Measurements from ENCODE around the gene SEM1. TPM values are rescaled to one million over a fixed set of nuclear protein-coding genes. Genes with fewer than 3 reads are reported as not detected.
"Not testable (repeated sequence)": the region's sequence is repeated elsewhere in the genome, so short reads cannot be mapped to it uniquely, and the experiment has no call there.

Gene SEM1
- total RNA-seq, 1 experiment from 2014 or later: 263 TPM

DNA sequence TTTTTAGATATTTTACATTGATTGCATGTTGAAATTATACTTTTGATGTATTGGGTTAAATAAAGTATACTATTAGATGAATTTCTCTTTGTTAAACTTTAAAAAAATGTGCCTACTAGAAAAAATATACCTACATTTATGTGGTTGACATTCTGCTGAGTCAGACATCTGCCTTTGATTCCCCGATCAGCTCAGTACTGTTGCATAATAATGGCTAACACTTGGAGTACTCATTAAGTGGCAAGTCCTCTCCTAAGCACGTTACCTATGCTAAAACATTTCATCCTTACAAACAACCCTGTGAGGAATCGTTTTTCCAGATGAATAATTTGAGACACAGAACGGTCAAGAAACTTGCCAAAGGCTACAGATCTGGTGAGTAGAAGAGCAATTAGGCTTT, 14.0 kb upstream of the SEM1 start:
- ChIA-PET POLR2A (ENCODE audit: unreplicated experiment) (no interaction called here), CTCF (no interaction called here)
- H3K4me1 ChIP-seq (ENCODE audit: insufficient read depth, low read length): peaks cover 7% of the 10 kb centered on the region; the same call in 1 of the 2 replicates
- H3F3A ChIP-seq (ENCODE audit: low read length, unreplicated experiment): no peaks in the 10 kb centered on the region
- no peak overlapping the region for H3K4me3 ChIP-seq (ENCODE audit: low read length)
- H3K9me2 ChIP-seq (replicated peaks; ENCODE audit: low read length): no peaks in the 10 kb centered on the region
- no peak overlapping the region for H2AFZ ChIP-seq (ENCODE audit: low read length)
- BruUV-seq (replicated peaks): no TSS peak
- no peaks in the 10 kb centered on the region for H3K36me3 ChIP-seq (ENCODE audit: low read depth, low read length)
- TF ChIP-seq EZH2 (IDR thresholded peaks at IDR 0.05; ENCODE audit: low read length, unreplicated experiment): no peak
- TF ChIP-seq, protein P1, sequence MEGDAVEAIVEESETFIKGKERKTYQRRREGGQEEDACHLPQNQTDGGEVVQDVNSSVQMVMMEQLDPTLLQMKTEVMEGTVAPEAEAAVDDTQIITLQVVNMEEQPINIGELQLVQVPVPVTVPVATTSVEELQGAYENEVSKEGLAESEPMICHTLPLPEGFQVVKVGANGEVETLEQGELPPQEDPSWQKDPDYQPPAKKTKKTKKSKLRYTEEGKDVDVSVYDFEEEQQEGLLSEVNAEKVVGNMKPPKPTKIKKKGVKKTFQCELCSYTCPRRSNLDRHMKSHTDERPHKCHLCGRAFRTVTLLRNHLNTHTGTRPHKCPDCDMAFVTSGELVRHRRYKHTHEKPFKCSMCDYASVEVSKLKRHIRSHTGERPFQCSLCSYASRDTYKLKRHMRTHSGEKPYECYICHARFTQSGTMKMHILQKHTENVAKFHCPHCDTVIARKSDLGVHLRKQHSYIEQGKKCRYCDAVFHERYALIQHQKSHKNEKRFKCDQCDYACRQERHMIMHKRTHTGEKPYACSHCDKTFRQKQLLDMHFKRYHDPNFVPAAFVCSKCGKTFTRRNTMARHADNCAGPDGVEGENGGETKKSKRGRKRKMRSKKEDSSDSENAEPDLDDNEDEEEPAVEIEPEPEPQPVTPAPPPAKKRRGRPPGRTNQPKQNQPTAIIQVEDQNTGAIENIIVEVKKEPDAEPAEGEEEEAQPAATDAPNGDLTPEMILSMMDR (conservative IDR thresholded peaks at IDR 0.05; ENCODE audit: low read depth, low read length): no peak
- TF ChIP-seq EZH2phosphoT487 (IDR thresholded peaks at IDR 0.05; ENCODE audit: borderline replicate concordance, low read length): no peak
- no peak overlapping the region for H3K9ac ChIP-seq (ENCODE audit: low read length)
- H3K27ac ChIP-seq (ENCODE audit: low read length): no peak overlapping the region
- no peaks in the 10 kb centered on the region for H3K27me3 ChIP-seq (ENCODE audit: low read length)
- no peaks in the 10 kb centered on the region for H3K79me2 ChIP-seq (ENCODE audit: low read length)
- H4K20me1 ChIP-seq (ENCODE audit: low read length): no peaks in the 10 kb centered on the region
- H3K4me2 ChIP-seq (ENCODE audit: low read length): no peak overlapping the region
- H3K9me3 ChIP-seq (ENCODE audit: low read length): no peaks in the 10 kb centered on the region
- ATAC-seq: no peak
- intact Hi-C loops (cut with micrococcal nuclease): no loop called here
- no peak for DNase-seq

GRCh38 chr7:96722928-96723327, 13.3 kb upstream of the SEM1 start:
- ATAC-seq; H3K4me1 ChIP-seq (ENCODE audit: insufficient read depth, low read length); H2AFZ ChIP-seq (ENCODE audit: low read length); H3K27me3 ChIP-seq (ENCODE audit: low read length); POLR2A ChIA-PET (ENCODE audit: unreplicated experiment); CTCF ChIA-PET; DNase-seq; H3K27ac ChIP-seq (ENCODE audit: low read length); H3K79me2 ChIP-seq (ENCODE audit: low read length); H4K20me1 ChIP-seq (ENCODE audit: low read length); H3K4me2 ChIP-seq (ENCODE audit: low read length); H3K9me2 ChIP-seq (replicated peaks; ENCODE audit: low read length); H3K36me3 ChIP-seq (ENCODE audit: low read depth, low read length); intact Hi-C loops (cut with micrococcal nuclease); H3K9me3 ChIP-seq (ENCODE audit: low read length); BruUV-seq (replicated peaks); H3F3A ChIP-seq (ENCODE audit: low read length, unreplicated experiment); H3K9ac ChIP-seq (ENCODE audit: low read length); H3K4me3 ChIP-seq (ENCODE audit: low read length): not testable (repeated sequence)

- Histone ChIP-seq H3K9me2 (replicated peaks; ENCODE audit: low read length) (no peaks in the 10 kb centered on the region), H3K9ac (ENCODE audit: low read length) (no peak overlapping the region), H3K9me3 (ENCODE audit: low read length) (no peaks in the 10 kb centered on the region), H3K4me1 (ENCODE audit: insufficient read depth, low read length) (peaks cover 7% of the 10 kb centered on the region; the same call in 1 of the 2 replicates), H3K36me3 (ENCODE audit: low read depth, low read length) (no peaks in the 10 kb centered on the region), H3F3A (ENCODE audit: low read length, unreplicated experiment) (no peaks in the 10 kb centered on the region), H4K20me1 (ENCODE audit: low read length) (no peaks in the 10 kb centered on the region), H3K4me2 (ENCODE audit: low read length) (peak overlapping the region; percentile 14; the same call in 1 of the 2 replicates), H3K4me3 (ENCODE audit: low read length) (no peak overlapping the region), H3K27me3 (ENCODE audit: low read length) (no peaks in the 10 kb centered on the region), H2AFZ (ENCODE audit: low read length) (no peak overlapping the region), H3K79me2 (ENCODE audit: low read length) (no peaks in the 10 kb centered on the region), H3K27ac (ENCODE audit: low read length) (no peak overlapping the region)
- BruUV-seq (replicated peaks): no TSS peak
- TF ChIP-seq EZH2phosphoT487 (IDR thresholded peaks at IDR 0.05; ENCODE audit: borderline replicate concordance, low read length): no peak
- TF ChIP-seq, protein P1 (conservative IDR thresholded peaks at IDR 0.05; ENCODE audit: low read depth, low read length): no peak
- no peak for TF ChIP-seq EZH2 (IDR thresholded peaks at IDR 0.05; ENCODE audit: low read length, unreplicated experiment)
- ChIA-PET POLR2A (ENCODE audit: unreplicated experiment) (no interaction called here), CTCF (no interaction called here)
- DNase-seq (peak; percentile 76), ATAC-seq (no peak)
- intact Hi-C loops (cut with micrococcal nuclease): no loop called here
Observed at GRCh38 chr7:96720843-96721242, 11.2 kb upstream of the SEM1 start.

All from PC-3 (cell line).